IPS-20b (cell line): Measurements from ENCODE around the gene OR1J2.

Experiments used
- H3K27ac ChIP-seq: one replicate; pipeline ENCODE4 v1.5.1; 2013; ENCODE audit warnings: low read length
- H3K27me3 ChIP-seq: 2 replicates; pipeline ENCODE4 v1.6.1; 2013; ENCODE audit warnings: mild to moderate bottlenecking, low read length, inconsistent platforms; ENCODE audit not compliant: insufficient read depth
- H3K36me3 ChIP-seq: 2 replicates; pipeline ENCODE4 v1.6.1; 2013; ENCODE audit warnings: low read depth, mild to moderate bottlenecking, inconsistent platforms, low read length, moderate library complexity; ENCODE audit not compliant: insufficient read depth
- H3K4me1 ChIP-seq: 2 replicates; pipeline ENCODE4 v1.6.1; 2013; ENCODE audit warnings: mild to moderate bottlenecking, control low read depth, inconsistent platforms, low read length, moderate library complexity; ENCODE audit not compliant: insufficient read depth
- H3K4me3 ChIP-seq: 2 replicates; pipeline ENCODE4 v1.5.1; 2013; ENCODE audit warnings: mild to moderate bottlenecking, low read length, inconsistent platforms
- H3K9ac ChIP-seq: 2 replicates; pipeline ENCODE4 v1.6.1; 2013; ENCODE audit warnings: low read depth, mild to moderate bottlenecking, inconsistent platforms, low read length, moderate library complexity
- H3K9me3 ChIP-seq: 2 replicates; pipeline ENCODE4 v1.6.1; 2013; ENCODE audit warnings: mild to moderate bottlenecking, low read depth, low read length, inconsistent platforms; ENCODE audit not compliant: insufficient read depth

OR1J2 gene

DNA sequence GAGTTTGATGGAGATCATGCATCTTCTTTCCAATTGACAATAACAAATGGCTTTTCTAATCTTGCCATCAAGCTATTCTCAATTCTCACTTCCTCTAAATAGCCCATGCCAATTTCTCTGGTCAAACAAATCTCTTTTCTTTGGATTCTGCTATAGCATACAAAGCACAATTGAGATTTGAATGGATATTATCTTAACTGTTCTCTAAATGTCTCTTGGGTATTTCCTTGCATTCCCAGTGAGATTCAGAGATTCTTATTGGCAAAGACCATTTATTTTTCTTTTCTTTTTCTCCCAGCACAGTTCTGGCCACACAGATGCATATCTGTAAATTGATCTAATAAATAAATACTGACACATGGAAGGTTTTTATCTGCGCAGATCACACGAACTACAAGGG, 42.2 kb downstream of the OR1J2 start, which contains the start of gene OR1N2:
OR1N2 (plus strand) TSS at position 301 of the 400 bp plus-strand sequence. CDS start 100 bp downstream, outside the sequence.
- peaks cover 85% of the 10 kb centered on the region for H3K9me3 ChIP-seq
- H3K4me3 ChIP-seq, result no peak within 1 kb of the TSS
- no peaks in the 10 kb centered on the region for H3K4me1 ChIP-seq
- no peak within 1 kb of the TSS for H3K27ac ChIP-seq
- no peaks in the 10 kb centered on the region for H3K36me3 ChIP-seq
- H3K27me3 ChIP-seq, result no peaks in the 10 kb centered on the region
- no peak within 1 kb of the TSS for H3K9ac ChIP-seq
